OCI-M1 (cell line): ENCODE results near the gene FRMD1.

Source experiments
- DNase-seq: peaks from one replicate; lab custom pipeline; 2025; lab: John Stamatoyannopoulos, UW

FRMD1 gene

GRCh38 chr6:168054765-168055560, 24.0 kb downstream of the FRMD1 start:
- DNase-seq, result no peak

GRCh38 chr6:168053957-168054471, 25.0 kb downstream of the FRMD1 start:
- DNase-seq, result no peak

DNA sequence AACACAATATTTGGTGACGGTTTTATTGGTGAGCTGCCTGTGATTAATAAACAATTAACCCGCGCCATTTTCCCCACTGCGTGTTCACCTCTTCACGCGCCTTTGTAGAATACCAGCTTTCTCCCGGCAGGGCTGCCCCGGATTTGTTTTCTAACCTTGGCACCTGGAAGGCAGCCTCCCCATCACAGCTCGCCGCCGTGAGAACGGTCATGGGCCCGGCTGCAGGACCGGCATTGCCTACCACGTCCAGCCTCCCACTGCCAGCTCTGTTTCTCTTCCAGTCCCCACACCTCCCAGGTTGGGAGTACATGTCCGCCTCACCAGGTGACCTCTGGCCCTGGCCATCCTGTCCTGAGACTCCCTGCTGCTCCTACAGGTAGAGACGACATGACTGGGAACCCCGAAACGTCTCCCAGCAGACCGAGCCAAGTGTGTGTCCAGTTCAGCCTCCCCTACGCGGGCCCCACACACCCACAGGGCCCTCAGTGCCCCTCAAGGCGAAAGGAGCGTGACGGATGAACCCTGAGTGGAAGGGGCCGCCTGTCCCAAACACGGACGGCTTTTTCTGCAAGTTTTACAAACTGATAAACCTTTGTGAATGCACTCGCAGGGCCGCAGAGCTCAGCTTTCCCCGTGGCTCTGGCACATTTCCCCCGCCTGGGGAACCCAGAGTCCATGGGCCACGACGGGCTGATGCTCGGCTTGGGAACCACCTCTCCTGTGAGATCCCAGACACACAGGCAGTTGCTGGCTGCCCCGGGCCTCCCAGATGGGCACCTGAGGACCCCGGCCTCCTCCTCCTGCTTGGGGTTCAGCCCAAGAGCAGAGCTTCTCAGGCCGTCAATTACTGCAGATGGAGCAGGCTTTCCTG, 25.7 kb downstream of the FRMD1 start:
- DNase-seq, result no peak

GRCh38 chr6:168052291-168052891, 26.6 kb downstream of the FRMD1 start:
- DNase-seq, result no peak

- DNase-seq, result no peak
Observed at GRCh38 chr6:168051648-168052047, 27.4 kb downstream of the FRMD1 start.

DNA sequence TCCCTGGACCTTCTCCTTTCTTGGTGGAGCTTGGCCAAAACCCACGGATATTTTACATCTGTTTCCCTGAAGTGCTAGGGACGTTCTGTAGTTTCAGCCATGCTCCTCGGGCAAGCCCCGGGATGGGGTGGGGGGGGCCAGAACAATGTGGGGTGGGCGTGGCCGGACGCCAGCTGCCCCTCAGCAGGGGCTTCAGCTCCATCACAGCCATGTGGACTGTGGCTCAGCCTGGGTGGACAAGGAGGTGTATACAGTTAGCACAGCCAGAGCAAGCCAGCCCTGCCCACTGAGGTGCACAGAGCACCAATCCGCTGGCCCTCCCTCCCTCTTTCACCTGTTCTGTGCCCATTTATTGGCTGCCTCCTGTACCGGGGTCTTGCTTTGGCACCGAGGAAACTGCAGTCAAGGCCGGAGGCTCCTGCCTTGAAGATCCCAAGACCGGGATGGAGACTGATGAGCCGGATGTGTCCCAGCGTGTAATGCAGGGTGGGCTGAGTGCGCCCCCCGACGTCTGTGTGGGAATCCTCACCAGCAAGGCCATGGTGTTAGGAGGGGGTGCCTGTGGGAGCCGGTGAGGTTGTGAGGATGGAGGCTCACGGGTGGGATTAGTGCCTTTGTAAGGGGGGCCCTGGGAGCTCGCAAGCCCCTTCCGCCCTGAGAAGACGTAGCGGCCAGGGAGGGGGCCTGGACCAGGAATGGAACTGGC, 28.0 kb downstream of the FRMD1 start:
- DNase-seq, result no peak

DNA sequence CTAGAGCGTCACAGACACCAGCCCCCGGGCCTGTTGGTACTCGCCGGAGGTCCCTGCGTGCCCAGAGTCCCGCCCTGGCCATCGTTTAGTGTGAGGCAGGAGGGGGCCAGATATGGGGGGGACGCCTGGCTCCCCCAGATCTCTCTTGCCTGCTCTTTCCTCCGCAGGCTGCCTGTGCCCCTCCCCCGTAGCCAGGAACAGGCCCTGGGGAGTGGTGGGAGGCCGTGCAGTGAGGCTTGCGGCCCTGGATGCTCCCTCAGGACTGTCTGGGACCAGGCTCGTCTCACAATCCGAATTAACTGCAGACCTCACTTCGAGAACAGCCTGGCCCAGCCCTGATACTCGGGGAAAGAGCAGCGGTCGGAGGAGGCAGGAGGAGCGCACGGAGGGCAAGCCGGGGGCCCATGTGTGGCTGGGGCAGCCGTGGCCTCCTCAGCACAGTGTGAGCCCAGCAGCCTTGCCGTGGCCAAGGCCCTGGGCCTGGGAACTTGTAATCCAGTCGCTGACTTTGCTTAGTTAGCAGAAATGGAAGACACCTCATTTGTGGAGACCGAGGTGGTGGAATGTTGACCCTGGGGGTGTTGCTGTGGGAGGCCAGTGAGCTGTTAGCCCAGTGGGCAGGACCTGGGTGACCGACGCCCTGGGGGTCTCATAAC, 28.7 kb downstream of the FRMD1 start:
- no peak for DNase-seq

DNA sequence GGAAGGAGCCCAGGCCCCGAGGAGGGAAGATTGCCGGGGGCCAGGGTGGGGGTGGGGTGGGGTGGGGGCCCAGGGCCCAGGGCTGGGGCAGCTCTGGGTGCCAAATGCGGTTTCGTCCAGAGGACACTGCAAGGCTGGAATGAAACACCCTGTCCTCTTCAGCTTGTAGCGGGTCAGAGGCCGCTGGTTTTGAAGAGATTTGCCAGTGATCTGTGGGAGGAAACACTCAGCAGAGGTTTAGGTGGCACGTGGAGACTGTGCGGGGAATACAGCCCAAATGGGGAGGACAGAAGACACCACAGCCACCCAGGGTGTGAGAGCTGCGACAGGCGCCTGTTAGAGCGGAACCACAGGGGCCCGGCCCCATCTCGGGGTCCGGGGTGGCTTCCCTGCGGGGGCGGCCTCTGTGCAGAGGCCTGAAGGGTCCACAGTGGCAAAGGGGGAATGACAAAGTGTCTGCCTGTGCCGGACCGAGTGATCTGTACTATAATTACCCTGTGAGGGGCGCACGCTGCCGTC, 29.2 kb downstream of the FRMD1 start:
- DNase-seq, result no peak

GRCh38 chr6:168049277-168049676, 29.7 kb downstream of the FRMD1 start:
- DNase-seq, result no peak

GRCh38 chr6:168048724-168049025, 30.3 kb downstream of the FRMD1 start:
- no peak for DNase-seq

DNA sequence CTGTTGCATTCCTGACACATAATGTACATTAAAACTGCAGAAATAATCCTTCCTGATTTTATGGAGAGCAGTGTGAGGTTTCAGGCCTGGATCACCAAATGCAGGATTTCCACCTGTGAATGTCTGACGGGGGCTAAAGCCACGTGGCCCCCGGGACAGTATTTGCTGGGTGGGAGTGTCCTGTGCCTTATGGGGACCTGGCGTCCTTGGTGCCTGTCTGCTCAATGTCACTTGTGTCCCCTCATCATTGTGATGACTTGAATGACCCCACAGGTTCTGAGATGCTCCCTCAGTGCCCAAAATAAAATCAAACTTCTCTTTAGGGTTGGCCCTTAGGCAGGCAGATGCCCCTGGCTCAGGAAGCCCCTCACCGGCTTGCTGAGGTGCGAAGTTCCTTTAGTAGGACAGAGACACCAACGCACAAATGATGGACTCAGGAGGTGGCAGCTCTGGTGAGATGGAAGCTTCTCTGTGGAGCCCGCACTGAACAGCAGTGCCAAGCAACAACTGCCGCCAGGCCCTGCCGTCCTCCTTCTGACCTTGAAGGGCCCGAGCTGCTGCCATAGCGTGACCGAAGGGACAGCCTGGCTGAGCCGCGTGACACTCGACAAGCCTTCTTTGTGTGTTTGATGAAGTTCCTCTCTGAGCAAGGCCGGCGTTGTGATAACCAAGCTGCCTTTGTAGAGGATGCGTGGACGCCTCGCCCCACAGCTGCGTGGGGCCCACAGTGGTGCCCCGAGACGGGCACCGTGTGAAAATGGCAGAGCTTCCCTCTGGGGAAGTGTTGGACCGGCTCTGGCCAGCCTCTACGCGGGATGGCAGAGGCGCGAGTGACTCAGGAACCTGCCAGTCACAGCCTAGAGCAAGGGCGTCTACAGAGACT, 30.9 kb downstream of the FRMD1 start:
- no peak for DNase-seq

- no peak for DNase-seq
Observed at GRCh38 chr6:168046696-168047095, 32.3 kb downstream of the FRMD1 start.

DNA sequence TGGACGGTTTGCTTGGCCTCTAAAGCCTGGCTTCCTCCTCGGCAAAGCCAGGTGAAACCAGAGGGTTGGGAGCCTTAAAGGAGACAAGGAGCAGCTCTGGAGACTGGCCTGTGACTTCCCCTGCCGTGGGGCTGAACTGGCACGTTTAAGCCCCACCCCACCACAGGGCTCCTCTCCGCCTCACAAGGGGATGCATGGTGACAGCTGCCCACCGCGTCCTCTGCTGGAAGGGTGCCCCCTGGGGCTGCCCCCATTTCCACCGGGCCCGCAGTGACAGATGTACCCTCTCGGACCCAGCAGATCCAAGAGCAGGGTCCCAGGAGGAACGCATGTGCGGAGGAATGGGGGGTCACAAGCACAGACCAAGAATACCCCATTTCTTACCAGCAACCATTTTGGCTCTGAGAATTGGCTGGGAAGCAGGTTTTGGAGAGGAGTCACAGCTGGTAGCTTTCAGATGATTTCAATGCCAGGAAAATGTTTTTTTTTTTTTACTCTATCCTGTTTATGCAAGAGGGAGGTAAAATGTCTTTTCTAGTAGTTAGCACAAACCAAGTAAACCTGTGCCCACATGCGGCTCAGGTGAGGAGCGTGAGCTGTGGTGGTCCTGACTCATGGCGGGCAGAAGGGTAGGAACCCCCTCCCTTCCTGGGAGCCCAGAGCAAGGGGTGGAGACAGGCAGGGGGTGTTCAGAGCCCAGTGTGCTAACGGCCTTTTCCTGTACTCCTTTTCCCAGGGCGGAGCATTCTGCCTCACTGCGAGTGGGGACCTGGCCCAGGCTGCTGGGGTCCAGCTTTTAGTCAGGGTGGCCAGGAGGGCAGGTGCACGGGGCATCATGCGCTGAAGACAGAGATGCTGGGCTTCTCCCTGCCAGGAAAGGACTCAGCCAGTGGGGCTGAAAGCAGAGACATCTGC, 33.0 kb downstream of the FRMD1 start:
- no peak for DNase-seq

DNA sequence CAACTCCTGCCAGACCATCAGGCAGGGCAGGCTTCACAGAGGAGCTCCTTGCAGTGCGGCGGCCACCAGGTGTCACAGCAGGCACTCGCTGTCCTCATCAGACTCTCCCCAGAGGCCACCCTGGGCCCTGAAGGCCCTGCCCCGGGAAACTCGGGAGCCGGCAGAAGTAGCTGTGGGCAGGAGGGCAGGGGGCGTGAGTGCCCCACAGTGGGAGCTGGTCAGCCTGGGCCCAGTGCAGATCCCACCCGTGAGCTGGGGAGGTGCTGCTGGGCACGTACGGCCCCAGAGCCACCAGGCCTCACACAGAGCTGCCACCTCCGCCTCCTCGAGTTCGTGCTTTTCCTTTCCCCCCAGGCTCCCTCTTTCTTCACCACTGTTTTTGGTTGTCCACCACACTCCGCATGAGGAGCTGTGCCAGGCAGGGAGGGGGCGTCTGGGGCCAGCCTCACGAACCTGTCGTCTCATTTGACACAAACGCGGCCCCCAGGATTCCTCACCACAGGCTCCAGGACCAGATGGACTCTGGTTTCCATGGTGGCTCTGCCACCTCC, 33.8 kb downstream of the FRMD1 start:
- no peak for DNase-seq

DNA sequence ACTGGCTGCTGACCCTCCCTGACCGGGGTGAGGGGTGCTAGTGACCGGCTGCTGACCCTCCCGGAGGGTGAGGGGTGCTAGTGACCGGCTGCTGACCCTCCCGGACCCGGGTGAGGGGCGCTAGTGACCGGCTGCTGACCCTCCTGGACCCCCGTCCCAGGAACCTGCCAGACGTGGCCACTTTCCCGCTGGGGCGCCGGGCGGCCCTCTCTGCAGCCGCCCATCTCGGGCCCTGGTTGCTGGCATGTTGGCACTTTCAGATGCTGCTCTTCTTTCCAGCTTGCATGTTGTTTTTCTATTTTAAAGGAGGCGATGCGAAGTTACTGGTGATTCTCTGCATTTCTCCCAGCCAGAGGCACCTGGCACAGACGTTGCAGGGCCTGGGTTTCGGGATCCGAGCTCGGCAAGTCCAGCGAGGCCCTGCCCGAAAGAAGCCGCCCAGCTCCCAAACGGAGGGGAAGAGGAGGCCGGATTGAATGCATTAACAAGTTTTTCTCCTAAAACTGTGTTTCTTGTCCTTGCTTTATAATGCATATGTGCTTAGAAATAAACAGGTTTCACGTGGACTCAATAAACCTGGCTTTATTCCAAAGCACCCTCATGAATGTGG, 34.4 kb downstream of the FRMD1 start:
- DNase-seq, result no peak

DNA sequence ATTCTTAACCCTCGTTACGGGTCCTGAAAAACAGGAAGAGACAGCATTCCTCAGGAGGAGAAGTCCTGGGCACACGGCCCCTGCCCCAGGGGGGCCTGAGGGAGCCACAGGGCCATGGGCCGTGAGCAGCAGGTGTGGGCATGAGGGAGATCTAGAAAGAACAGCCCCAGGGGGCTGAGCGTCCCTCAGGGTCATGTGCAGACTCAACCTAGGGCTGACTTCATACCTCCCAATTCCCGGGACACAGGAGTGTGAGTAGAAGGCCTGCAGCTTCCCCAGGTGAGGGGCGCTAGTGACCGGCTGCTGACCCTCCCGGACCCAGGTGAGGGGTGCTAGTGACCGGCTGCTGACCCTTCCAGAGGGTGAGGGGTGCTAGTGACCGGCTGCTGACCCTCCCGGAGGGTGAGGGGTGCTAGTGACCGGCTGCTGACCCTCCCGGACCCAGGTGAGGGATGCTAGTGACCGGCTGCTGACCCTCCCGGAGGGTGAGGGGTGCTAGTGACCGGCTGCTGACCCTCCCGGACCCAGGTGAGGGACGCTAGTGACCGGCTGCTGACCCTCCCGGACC, 35.1 kb downstream of the FRMD1 start:
- no peak for DNase-seq

GRCh38 chr6:168043193-168043847, 35.7 kb downstream of the FRMD1 start:
- no peak for DNase-seq
